Cerebellar cortex (tissue), 1 donor: ENCODE measurements around the gene PRAMEF15.
"Not testable (repeated sequence)": the region's sequence is repeated elsewhere in the genome, so short reads cannot be mapped to it uniquely, and the experiment has no call there.

Experiments used
- DNase-seq: peaks from one replicate; pipeline ENCODE4 v3.0.0-alpha.2; 2015; ENCODE audit warnings: low spot score

PRAMEF15 gene

GRCh38 chr1:13315281-13315680 is at the start of gene PRAMEF15:
TSS of gene PRAMEF15 (plus strand) at chr1:13315581. CDS start at chr1:13318408, 2,827 bp downstream.
- not testable (repeated sequence) for DNase-seq

GRCh38 chr1:13277016-13277415 is 38.4 kb upstream of the PRAMEF15 start:
- DNase-seq, result not testable (repeated sequence)

DNA sequence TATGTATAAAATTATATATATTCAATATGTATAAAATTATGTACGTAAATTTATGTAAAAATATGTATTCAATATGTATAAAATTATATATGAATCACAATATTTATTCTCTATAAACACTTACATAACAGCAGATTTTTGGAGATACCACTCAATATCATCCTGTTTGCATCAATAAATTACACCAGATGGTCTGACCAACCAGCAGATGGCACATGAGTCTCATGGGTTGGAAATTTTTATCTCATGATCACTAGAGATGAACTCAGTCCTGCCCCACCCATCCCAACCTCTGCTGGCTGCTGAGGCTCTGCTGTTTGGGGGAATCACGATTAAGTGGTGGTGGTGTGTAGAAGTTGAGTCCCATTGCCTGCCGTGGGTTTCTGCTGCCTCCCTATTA is 35.8 kb upstream of the PRAMEF15 start:
- not testable (repeated sequence) for DNase-seq

- not testable (repeated sequence) for DNase-seq
Measured at GRCh38 chr1:13285037-13285436, 30.3 kb upstream of the PRAMEF15 start, which contains the start of gene PRAMEF8. TSS of gene PRAMEF8 (minus strand) at chr1:13285137. CDS start at chr1:13284091, 1,046 bp downstream.

- not testable (repeated sequence) for DNase-seq
Measured at GRCh38 chr1:13289030-13289429, 26.4 kb upstream of the PRAMEF15 start.

GRCh38 chr1:13297216-13297931 is 18.0 kb upstream of the PRAMEF15 start:
- not testable (repeated sequence) for DNase-seq

- not testable (repeated sequence) for DNase-seq
Measured at GRCh38 chr1:13298699-13299098, 16.7 kb upstream of the PRAMEF15 start.

- DNase-seq, result not testable (repeated sequence)
Measured at GRCh38 chr1:13302197-13302596, 13.2 kb upstream of the PRAMEF15 start.

- DNase-seq, result not testable (repeated sequence)
Measured at GRCh38 chr1:13303239-13303638, 12.1 kb upstream of the PRAMEF15 start, which contains the start of gene PRAMEF33. TSS of gene PRAMEF33 (plus strand) at chr1:13303539. CDS start at chr1:13305955, 2,416 bp downstream.

DNA sequence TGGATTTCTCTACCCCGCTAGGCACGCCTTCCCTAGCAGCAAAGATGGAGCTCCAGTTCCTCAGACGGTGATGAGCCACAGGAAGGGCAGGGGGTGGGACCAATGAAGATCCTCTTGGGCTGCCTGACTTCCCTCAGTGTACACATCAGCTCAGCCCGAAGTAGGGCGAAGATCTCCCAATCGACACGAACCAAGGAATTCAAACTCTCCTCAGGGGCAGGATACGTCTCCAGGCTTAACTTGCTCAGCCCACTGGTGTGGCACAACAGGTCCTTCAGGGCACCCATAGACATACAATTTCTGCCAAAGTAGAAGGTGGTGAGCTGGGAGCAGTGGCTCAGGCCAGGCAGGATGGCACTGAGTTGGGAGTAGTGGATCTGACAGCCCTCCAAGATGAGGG is 27.1 kb downstream of the PRAMEF15 start:
- DNase-seq, result not testable (repeated sequence)

DNA sequence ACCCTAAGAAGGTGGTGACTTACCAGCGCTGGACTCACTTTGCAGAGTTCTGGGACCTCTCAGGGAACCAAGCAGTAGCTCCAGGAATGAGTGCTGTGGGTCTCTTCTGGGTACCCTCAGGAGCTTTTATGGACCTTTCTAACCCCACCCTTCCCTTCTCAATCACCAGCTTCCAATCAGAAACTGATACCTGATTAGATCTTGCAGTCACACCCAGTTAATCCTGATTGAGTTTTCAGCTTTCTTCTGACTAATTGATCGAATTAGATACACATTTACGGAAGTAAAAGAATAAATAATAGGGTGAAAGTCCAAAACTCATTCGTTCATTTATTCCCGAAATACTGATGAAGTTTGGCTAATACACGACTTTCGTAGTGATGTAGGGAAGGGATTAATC is 31.7 kb downstream of the PRAMEF15 start, which contains the start of gene PRAMEF14:
PRAMEF14 (minus strand) TSS at position 101 of the 400 bp plus-strand sequence. CDS start 1,820 bp downstream, outside the sequence.
- not testable (repeated sequence) for DNase-seq

GRCh38 chr1:13353476-13353875 is 38.1 kb downstream of the PRAMEF15 start:
- not testable (repeated sequence) for DNase-seq

DNA sequence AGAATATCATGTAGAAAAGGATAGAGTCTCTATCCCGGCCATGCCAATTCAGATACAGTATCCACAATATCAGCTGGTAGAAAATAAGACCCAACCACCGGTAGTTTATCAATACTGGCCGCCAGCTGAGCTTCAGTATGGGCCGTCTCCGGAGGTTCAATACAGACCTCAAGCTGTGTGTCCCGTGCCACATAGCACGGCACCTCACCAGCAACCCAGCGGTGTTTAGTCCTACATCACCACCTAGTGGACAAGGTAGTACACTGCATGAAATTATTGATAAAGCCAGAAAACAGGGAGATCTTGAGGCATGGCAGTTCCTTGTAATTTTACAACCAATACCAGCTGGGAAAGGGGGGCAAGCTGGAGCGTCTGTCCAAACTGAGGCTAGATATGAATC is 39.1 kb downstream of the PRAMEF15 start:
- DNase-seq, result not testable (repeated sequence)

- peak; percentile 54 for DNase-seq
Measured at GRCh38 chr1:13356774-13357173, 41.4 kb downstream of the PRAMEF15 start.

- not testable (repeated sequence) for DNase-seq
Measured at GRCh38 chr1:13362364-13362763, 47.0 kb downstream of the PRAMEF15 start.

DNA sequence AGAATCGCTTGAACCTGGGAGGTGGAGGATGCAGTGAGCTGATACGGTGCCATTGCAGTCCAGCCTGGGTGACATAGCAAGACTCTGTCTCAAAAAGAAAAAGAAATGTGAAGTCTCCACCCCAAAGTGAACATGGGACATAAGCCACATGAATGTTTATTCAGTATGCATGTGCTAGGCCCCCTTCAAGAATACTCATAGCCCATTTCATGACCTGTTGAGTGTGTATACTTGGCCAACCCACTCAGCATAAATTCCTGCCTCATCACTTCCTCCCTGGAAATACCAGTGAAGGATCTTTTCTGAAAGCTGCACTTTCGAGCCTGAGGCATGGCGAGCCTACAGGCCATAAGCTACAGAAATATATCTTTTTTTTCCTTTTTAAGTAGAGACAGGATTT is 49.5 kb downstream of the PRAMEF15 start:
- DNase-seq, result not testable (repeated sequence)

- DNase-seq, result not testable (repeated sequence)
Measured at GRCh38 chr1:13366536-13366935, 51.2 kb downstream of the PRAMEF15 start.

DNA sequence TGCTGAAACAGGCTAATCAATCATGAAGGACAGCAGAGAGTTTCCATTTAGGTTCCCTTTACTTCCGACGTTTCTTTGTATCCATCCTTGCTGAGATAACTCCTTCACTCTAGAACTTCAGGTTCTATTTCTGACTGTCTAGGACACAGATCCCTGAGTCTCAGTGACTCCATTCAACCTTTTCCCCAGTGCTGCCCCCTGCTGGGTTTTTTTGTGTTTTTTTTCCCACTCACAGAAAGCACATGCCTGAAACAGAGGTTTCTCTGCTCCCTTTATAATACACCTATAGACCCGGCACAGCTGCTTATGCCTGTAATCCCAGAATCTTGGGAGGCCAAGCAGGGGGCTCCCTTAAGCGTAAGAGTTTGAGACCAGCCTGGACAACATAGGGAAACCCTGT is 53.2 kb downstream of the PRAMEF15 start:
- not testable (repeated sequence) for DNase-seq
